ENCODE results near the gene CFAP52.

The CFAP52 gene

DNA sequence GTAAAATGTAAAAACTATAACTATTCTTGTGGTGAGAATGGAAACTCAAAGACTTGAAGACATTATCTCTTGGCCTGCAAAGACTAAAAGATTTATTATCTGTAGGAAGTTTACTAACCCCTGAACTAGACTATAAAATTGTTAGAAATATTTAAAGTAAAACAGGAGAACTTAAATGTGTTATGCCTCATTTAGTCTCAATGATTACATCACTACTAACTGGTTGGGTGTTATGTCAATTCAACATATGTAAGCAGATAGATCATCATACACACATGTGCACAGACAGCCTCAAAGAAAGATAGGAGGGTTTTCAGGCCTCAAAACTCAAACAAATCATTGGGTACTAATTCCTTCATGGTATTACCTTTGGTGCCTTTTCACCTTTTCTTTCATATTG lies 8.4 kb upstream of the CFAP52 start:
- TF ChIP-seq, protein P1, sequence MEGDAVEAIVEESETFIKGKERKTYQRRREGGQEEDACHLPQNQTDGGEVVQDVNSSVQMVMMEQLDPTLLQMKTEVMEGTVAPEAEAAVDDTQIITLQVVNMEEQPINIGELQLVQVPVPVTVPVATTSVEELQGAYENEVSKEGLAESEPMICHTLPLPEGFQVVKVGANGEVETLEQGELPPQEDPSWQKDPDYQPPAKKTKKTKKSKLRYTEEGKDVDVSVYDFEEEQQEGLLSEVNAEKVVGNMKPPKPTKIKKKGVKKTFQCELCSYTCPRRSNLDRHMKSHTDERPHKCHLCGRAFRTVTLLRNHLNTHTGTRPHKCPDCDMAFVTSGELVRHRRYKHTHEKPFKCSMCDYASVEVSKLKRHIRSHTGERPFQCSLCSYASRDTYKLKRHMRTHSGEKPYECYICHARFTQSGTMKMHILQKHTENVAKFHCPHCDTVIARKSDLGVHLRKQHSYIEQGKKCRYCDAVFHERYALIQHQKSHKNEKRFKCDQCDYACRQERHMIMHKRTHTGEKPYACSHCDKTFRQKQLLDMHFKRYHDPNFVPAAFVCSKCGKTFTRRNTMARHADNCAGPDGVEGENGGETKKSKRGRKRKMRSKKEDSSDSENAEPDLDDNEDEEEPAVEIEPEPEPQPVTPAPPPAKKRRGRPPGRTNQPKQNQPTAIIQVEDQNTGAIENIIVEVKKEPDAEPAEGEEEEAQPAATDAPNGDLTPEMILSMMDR (IDR thresholded peaks at IDR 0.05; ENCODE audit: low read depth, low read length, missing control alignments): no peak
- H3K4me3 ChIP-seq (replicated peaks; ENCODE audit: low read depth, low read length): no peak overlapping the region
- no peak for DNase-seq (ENCODE audit: extremely low read depth, low read depth)

DNA sequence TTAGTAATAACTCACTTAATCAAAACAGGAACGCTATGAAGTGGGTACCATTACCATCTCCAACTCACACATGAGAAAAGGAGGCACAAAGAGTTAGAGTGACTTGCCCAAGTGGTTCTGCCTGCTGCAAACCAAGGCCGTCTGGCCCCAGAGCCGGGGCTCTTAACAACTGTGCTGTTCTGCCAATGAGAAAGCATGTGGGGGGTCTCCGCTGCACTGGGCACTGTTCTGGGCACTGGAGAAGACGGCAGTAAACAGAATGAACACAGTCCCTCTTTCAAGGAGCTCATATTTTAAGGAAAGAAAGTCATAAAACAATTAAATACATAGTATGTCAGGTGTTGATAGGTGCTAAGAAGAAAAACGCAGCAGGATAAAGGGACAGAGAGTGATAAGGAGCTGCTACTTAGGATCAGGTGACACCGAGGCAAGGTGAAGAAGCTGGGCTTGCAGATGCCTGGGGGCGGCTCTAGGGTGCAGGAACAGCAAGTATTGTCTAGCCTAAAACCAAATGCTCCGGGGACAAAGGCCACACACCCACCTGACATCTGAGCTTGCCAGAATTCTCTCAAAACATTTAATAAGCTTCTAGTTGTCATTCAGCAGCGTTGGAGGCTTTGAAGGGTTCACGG lies 7.4 kb upstream of the CFAP52 start:
- no peak overlapping the region for H3K4me3 ChIP-seq (replicated peaks; ENCODE audit: low read depth, low read length)
- TF ChIP-seq, protein P1 (IDR thresholded peaks at IDR 0.05; ENCODE audit: low read depth, low read length, missing control alignments): no peak
- no peak for DNase-seq (ENCODE audit: extremely low read depth, low read depth)

DNA sequence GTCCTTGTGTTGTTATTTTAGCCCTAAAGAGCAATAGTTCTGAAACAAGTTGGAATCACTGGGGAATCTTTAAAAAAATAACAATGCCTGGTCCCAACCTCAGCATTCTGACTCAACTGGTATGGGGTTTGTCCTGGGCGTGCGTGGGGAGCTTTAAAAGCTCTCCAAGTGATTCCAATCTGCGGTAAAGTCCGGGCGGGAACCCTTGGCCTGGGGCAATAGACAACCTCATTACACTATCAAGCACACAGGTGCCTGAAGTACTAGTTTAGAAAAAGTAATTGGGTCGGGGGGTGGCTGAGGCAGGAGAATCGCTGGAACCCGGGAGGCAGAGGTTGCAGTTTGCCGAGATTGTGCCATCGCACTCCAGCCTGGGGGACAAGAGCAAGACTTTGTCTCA lies 5.2 kb upstream of the CFAP52 start:
- DNase-seq (ENCODE audit: extremely low read depth, low read depth): no peak
- TF ChIP-seq, protein P1 (IDR thresholded peaks at IDR 0.05; ENCODE audit: low read depth, low read length, missing control alignments): no peak
- H3K4me3 ChIP-seq (replicated peaks; ENCODE audit: low read depth, low read length): no peak overlapping the region

DNA sequence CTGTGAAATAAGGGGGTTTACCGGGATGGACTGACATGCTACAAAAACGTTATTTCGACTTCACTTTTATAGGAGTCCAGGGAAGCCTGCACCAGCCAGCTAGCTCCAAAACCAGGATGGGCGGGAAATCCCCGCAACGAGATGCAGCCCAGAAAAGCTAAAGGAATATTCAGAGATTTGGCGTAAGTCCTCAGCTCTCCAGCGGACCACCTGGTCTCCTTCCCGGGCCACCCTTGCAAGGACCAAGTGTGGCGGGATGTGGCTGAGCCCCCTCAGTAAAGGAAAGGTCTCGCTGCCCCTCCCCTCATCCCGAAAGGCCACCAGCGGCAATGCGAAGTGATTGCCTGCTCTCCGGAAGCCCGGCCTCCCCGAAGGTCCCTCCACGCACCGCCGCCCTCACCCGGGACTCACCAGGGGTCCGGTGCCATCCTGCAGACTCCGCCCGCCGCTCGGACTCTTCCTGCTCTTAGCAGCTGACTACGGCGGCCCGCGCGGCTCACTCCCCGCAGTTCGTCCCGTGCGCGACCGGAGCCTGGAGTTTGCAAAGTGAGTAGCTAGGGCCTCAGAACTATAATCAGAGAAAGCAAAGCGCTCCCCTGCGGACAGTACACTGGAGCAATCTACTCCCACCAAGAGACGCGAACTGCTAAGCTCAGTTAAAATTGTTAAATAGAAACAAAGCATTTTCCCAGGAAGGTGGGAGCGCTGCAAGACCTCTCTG lies 901 bp upstream of the CFAP52 start, which contains the start of gene STX8:
TSS of gene STX8 (minus strand) at position 440 of the 721 bp plus-strand sequence. CDS start at position 428, 12 bp downstream.
- peak; percentile 59 for DNase-seq (ENCODE audit: extremely low read depth, low read depth)
- peak within 1 kb of the TSS; percentile 75 for H3K4me3 ChIP-seq (replicated peaks; ENCODE audit: low read depth, low read length)
- TF ChIP-seq, protein P1 (IDR thresholded peaks at IDR 0.05; ENCODE audit: low read depth, low read length, missing control alignments): no peak

DNA sequence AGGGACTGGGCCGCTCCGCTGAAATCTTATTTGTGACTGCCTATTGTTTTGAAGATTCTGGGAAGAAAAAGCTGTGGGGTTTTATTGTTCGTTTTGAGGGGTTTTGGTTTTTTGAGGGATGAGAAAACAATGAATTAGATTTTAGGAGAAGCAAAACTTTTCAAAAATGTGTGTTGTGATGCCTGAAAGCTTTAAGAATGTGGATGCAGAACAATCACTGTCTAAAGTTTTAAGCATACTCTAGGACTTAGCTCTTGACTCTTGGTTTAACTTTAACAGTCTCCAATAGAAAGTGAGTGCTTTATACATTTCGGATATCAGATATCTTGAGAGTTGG lies 899 bp downstream of the CFAP52 start:
- H3K4me3 ChIP-seq (replicated peaks; ENCODE audit: low read depth, low read length): no peak overlapping the region
- TF ChIP-seq, protein P1 (IDR thresholded peaks at IDR 0.05; ENCODE audit: low read depth, low read length, missing control alignments): no peak
- DNase-seq (ENCODE audit: extremely low read depth, low read depth): no peak

DNA sequence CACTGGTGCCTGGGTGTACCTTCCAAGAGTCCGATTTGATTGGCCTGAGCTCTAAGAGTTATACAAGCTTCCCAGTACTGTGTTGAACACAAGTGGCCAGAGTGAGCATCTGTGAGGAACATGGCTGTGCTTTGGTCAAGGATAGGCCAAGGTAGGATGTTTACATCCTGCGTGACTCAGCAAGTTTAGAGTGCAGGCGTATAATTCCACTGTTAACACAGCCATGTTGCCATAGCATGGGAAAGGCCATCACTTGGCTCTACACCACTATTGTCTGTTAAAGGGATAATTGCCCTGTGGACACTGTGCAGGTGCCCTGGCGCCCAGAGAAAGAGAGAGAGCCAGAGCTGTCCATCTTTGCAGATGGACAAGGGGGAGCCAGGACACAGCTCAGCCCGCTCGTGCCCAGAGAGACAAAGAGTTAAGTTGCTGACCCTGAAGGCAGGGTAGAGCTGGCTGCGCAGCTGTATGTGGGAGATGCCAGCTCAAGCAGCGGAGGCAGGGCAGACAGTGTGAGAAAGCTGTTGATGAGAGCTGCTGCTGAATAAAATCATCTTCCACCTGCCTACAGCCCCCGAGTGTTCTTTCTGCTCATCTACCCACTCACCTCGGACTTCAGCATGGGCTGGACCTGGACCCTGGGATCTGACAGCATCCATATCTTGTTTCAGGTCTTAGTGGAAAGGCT lies 11.7 kb downstream of the CFAP52 start:
- no peak for DNase-seq (ENCODE audit: extremely low read depth, low read depth)
- TF ChIP-seq, protein P1 (IDR thresholded peaks at IDR 0.05; ENCODE audit: low read depth, low read length, missing control alignments): no peak
- no peak overlapping the region for H3K4me3 ChIP-seq (replicated peaks; ENCODE audit: low read depth, low read length)
